GM23338 (cell line): ENCODE results near the gene LTBP4. TPM values are rescaled to one million over a fixed set of nuclear protein-coding genes. Genes with fewer than 3 reads are reported as not detected.

Experiments used
- ATAC-seq: fragments of 200-7000 bp; cut with Tn5 transposase; 3 replicates; pipeline ENCODE4 v1.9.1; 2020
- DNase-seq: peaks from one replicate; pipeline ENCODE4 v3.0.0-alpha.2; 2015; ENCODE audit warnings: low spot score
- H2AFZ ChIP-seq: fragments of 200-600 bp; sonication (generic); 2 replicates; pipeline ENCODE4 v1.8.0; 2016; ENCODE audit warnings: antibody characterized with exemption, mild to moderate bottlenecking, moderate library complexity
- H3F3A ChIP-seq: fragments of 200-600 bp; sonication (generic); replicated peaks from 2 replicates; pipeline ENCODE4 v1.8.0; 2017; ENCODE audit warnings: antibody characterized with exemption, mixed run types, low read depth
- H3K27ac ChIP-seq: fragments of 200-600 bp; sonication (generic); 2 replicates; pipeline ENCODE4 v1.6.1; 2016; ENCODE audit warnings: low read depth
- H3K27me3 ChIP-seq: fragments of 200-600 bp; sonication (generic); 2 replicates; pipeline ENCODE4 v1.8.0; 2016; ENCODE audit warnings: mild to moderate bottlenecking, mixed run types, moderate library complexity; ENCODE audit not compliant: insufficient read depth
- H3K36me3 ChIP-seq: fragments of 200-600 bp; sonication (generic); 2 replicates; pipeline ENCODE4 v1.8.0; 2016; ENCODE audit warnings: mild to moderate bottlenecking; ENCODE audit not compliant: insufficient read depth
- H3K4me1 ChIP-seq: fragments of 200-600 bp; sonication (generic); 2 replicates; pipeline ENCODE4 v1.8.0; 2016; ENCODE audit warnings: mild to moderate bottlenecking, moderate library complexity; ENCODE audit not compliant: insufficient read depth
- H3K4me2 ChIP-seq: fragments of 200-600 bp; sonication (generic); 2 replicates; pipeline ENCODE4 v1.7.1; 2017; ENCODE audit warnings: mixed run types
- H3K4me3 ChIP-seq: fragments of 200-600 bp; sonication (generic); 2 replicates; pipeline ENCODE4 v1.6.1; 2016; ENCODE audit warnings: mixed run types
- H3K79me2 ChIP-seq: fragments of 200-600 bp; sonication (generic); replicated peaks from 2 replicates; pipeline ENCODE4 v1.8.0; 2017; ENCODE audit warnings: mild to moderate bottlenecking; ENCODE audit not compliant: insufficient read depth
- H3K9me2 ChIP-seq: fragments of 200-600 bp; sonication (generic); 2 replicates; pipeline ENCODE4 v1.8.0; 2017; ENCODE audit not compliant: insufficient read depth
- H4K20me1 ChIP-seq: fragments of 200-600 bp; sonication (generic); replicated peaks from 2 replicates; pipeline ENCODE4 v1.8.0; 2017; ENCODE audit warnings: mild to moderate bottlenecking; ENCODE audit not compliant: insufficient read depth
- H3K27ac Mint-ChIP-seq: 2 replicates; pipeline ENCODE4 v1.8.0; 2020; ENCODE audit warnings: inconsistent platforms, mild to moderate bottlenecking, moderate library complexity, mixed read lengths
- H3K27me3 Mint-ChIP-seq: 3 replicates; pipeline ENCODE4 v1.8.0; 2022; ENCODE audit warnings: low read depth, mild to moderate bottlenecking, moderate library complexity, mixed read lengths, inconsistent platforms; ENCODE audit not compliant: insufficient read depth, poor library complexity
- H3K36me3 Mint-ChIP-seq: 3 replicates; pipeline ENCODE4 v1.8.0; 2021; ENCODE audit warnings: low read depth, mild to moderate bottlenecking, inconsistent platforms, moderate library complexity, mixed read lengths
- H3K4me1 Mint-ChIP-seq: 3 replicates; pipeline ENCODE4 v1.8.0; 2020; ENCODE audit warnings: mild to moderate bottlenecking, inconsistent platforms, mixed read lengths
- H3K4me3 Mint-ChIP-seq: 3 replicates; pipeline ENCODE4 v1.8.0; 2021; ENCODE audit warnings: moderate library complexity, mild to moderate bottlenecking, inconsistent platforms, mixed read lengths
- H3K9me3 Mint-ChIP-seq: 3 replicates; pipeline ENCODE4 v1.8.0; 2020; ENCODE audit warnings: moderate library complexity, mild to moderate bottlenecking, inconsistent platforms, mixed read lengths
- CREB1 ChIP-seq: fragments of 250-450 bp; sonication (Bioruptor Pico); IDR thresholded peaks from 2 replicates; pipeline ENCODE4 v1.5.0; 2020; ENCODE audit warnings: low read depth, mild to moderate bottlenecking, moderate library complexity
- EZH2 ChIP-seq: fragments of 200-600 bp; sonication (generic); IDR thresholded peaks from one replicate; pipeline ENCODE4 v1.8.0; 2017; ENCODE audit warnings: antibody characterized with exemption, mild to moderate bottlenecking, low read depth; ENCODE audit not compliant: unreplicated experiment
- EZH2phosphoT487 ChIP-seq: fragments of 200-600 bp; sonication (generic); IDR thresholded peaks from one replicate; pipeline ENCODE4 v1.8.1; 2018; ENCODE audit warnings: antibody characterized with exemption; ENCODE audit not compliant: unreplicated experiment
- JUNB ChIP-seq: IDR thresholded peaks from one replicate; pipeline ENCODE4 v1.6.1; 2016; ENCODE audit warnings: antibody characterized with exemption; ENCODE audit not compliant: unreplicated experiment
- NANOG ChIP-seq: IDR thresholded peaks from 2 replicates; pipeline ENCODE4 v1.6.1; 2016; ENCODE audit warnings: antibody characterized with exemption, borderline replicate concordance
- POLR2AphosphoS5 ChIP-seq: IDR thresholded peaks from 2 replicates; pipeline ENCODE4 v1.6.1; 2016; ENCODE audit warnings: antibody characterized with exemption, low read depth
- STAT1 ChIP-seq: IDR thresholded peaks from one replicate; pipeline ENCODE4 v1.6.1; 2016; ENCODE audit warnings: antibody characterized with exemption; ENCODE audit not compliant: unreplicated experiment
- ZNF114 ChIP-seq: fragments of 250-450 bp; sonication (Bioruptor Pico); IDR thresholded peaks from 2 replicates; pipeline ENCODE4 v1.5.0; 2020; ENCODE audit warnings: mild to moderate bottlenecking, moderate library complexity
- ZNF331 ChIP-seq: fragments of 250-450 bp; sonication (Bioruptor Pico); IDR thresholded peaks from 2 replicates; pipeline ENCODE4 v1.5.0; 2020; ENCODE audit warnings: low read depth, mild to moderate bottlenecking, moderate library complexity
- polyA plus RNA-seq: library from polyadenylated mRNA; unstranded; fragments of >200 nt; fragmentation: Nextera tagmentation; extraction: Ambion mirVana; gene quantifications from 2 replicates; pipeline ENCODE4 v1.2.1, GENCODE V29; 2016
- total RNA-seq: library from RNA; depleted of rRNA; stranded (reverse); fragments of >200 nt; shearing (Covaris generic); gene quantifications from 2 replicates; pipeline ENCODE4 v1.2.3, GENCODE V29; 2014
- TF ChIP-seq, protein P1 (sequence below): IDR thresholded peaks from 2 replicates; pipeline ENCODE4 v1.6.1; 2016; ENCODE audit warnings: antibody characterized with exemption
- TF ChIP-seq, protein P2 (sequence below): fragments of 250-450 bp; sonication (Bioruptor Pico); IDR thresholded peaks from 2 replicates; pipeline ENCODE4 v1.5.0; 2020; ENCODE audit warnings: mild to moderate bottlenecking, moderate library complexity
- TF ChIP-seq, protein P3 (sequence below), 2 experiments: fragments of 200-600 bp in 1 of 2; sonication (generic) in 1 of 2; conservative IDR thresholded peaks; 2 replicates each; pipeline versions ENCODE4 v1.5.1 to v1.6.1; 2016 to 2017; ENCODE audit warnings: antibody characterized with exemption in 2 of 2, low read depth in 2 of 2, mild to moderate bottlenecking in 2 of 2, moderate library complexity in 1 of 2
- TF ChIP-seq, protein P4 (sequence below): IDR thresholded peaks from one replicate; pipeline ENCODE4 v1.6.1; 2018; ENCODE audit warnings: antibody characterized with exemption; ENCODE audit not compliant: unreplicated experiment

The LTBP4 gene
- total and polyA plus RNA-seq, 2 experiments from 2014 or later, result 50.3 to 65.0 TPM

DNA sequence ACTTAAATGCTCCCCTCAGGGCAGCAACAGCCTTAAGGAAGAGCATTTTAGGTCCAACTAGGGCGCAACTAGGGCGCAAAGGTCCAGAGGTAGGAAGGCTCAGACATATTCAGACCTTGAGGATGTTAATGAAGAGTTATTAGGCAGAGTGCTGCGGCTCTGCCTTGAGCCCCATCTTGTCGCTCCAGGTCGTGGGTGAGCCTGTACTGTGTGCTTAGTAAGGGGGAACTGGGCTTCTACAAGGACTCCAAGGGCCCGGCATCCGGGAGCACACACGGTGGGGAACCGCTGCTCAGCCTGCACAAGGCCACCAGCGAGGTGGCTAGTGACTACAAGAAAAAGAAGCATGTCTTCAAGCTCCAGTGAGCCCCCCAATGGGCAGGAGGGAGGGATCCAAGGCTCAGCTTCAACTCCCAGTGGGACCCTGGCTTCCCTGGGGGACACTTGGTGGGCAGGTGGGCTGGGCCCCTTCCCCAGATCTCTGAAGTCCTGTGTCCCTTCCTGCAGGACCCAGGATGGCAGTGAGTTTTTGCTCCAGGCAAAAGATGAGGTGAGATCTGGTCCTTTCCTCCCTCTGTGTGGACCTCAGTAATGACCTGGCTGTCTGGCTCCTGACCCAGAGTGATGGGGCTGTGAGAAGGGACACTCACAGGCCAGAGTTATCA is 29.2 kb upstream of the LTBP4 start:
- Mint-ChIP-seq H3K4me1 (peaks cover 19% of the 10 kb centered on the region; the same call in 2 of the 3 replicates), H3K27me3 (peaks cover 39% of the 10 kb centered on the region), H3K36me3 (no peaks in the 10 kb centered on the region), H3K27ac (no peak overlapping the region), H3K4me3 (no peak overlapping the region), H3K9me3 (no peaks in the 10 kb centered on the region)
- Histone ChIP-seq H3K4me2 (no peak overlapping the region), H3K36me3 (no peaks in the 10 kb centered on the region), H2AFZ (no peak overlapping the region), H3K4me1 (no peaks in the 10 kb centered on the region; the same call in 1 of the 2 replicates), H4K20me1 (0 out of 2 replicates have a peak, but pooled peaks cover 4% of the 10 kb centered on the region), H3K79me2 (no peaks in the 10 kb centered on the region), H3K9me2 (peaks cover 9% of the 10 kb centered on the region), H3K4me3 (no peak overlapping the region), H3K27ac (no peak overlapping the region), H3K27me3 (peaks cover 34% of the 10 kb centered on the region), H3F3A (no peaks in the 10 kb centered on the region)
- ATAC-seq (no peak), DNase-seq (no peak)
- no peak for TF ChIP-seq POLR2AphosphoS5
- TF ChIP-seq, protein P1, sequence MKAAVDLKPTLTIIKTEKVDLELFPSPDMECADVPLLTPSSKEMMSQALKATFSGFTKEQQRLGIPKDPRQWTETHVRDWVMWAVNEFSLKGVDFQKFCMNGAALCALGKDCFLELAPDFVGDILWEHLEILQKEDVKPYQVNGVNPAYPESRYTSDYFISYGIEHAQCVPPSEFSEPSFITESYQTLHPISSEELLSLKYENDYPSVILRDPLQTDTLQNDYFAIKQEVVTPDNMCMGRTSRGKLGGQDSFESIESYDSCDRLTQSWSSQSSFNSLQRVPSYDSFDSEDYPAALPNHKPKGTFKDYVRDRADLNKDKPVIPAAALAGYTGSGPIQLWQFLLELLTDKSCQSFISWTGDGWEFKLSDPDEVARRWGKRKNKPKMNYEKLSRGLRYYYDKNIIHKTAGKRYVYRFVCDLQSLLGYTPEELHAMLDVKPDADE, result no peak
- TF ChIP-seq EZH2, result no peak
- TF ChIP-seq, protein P2, sequence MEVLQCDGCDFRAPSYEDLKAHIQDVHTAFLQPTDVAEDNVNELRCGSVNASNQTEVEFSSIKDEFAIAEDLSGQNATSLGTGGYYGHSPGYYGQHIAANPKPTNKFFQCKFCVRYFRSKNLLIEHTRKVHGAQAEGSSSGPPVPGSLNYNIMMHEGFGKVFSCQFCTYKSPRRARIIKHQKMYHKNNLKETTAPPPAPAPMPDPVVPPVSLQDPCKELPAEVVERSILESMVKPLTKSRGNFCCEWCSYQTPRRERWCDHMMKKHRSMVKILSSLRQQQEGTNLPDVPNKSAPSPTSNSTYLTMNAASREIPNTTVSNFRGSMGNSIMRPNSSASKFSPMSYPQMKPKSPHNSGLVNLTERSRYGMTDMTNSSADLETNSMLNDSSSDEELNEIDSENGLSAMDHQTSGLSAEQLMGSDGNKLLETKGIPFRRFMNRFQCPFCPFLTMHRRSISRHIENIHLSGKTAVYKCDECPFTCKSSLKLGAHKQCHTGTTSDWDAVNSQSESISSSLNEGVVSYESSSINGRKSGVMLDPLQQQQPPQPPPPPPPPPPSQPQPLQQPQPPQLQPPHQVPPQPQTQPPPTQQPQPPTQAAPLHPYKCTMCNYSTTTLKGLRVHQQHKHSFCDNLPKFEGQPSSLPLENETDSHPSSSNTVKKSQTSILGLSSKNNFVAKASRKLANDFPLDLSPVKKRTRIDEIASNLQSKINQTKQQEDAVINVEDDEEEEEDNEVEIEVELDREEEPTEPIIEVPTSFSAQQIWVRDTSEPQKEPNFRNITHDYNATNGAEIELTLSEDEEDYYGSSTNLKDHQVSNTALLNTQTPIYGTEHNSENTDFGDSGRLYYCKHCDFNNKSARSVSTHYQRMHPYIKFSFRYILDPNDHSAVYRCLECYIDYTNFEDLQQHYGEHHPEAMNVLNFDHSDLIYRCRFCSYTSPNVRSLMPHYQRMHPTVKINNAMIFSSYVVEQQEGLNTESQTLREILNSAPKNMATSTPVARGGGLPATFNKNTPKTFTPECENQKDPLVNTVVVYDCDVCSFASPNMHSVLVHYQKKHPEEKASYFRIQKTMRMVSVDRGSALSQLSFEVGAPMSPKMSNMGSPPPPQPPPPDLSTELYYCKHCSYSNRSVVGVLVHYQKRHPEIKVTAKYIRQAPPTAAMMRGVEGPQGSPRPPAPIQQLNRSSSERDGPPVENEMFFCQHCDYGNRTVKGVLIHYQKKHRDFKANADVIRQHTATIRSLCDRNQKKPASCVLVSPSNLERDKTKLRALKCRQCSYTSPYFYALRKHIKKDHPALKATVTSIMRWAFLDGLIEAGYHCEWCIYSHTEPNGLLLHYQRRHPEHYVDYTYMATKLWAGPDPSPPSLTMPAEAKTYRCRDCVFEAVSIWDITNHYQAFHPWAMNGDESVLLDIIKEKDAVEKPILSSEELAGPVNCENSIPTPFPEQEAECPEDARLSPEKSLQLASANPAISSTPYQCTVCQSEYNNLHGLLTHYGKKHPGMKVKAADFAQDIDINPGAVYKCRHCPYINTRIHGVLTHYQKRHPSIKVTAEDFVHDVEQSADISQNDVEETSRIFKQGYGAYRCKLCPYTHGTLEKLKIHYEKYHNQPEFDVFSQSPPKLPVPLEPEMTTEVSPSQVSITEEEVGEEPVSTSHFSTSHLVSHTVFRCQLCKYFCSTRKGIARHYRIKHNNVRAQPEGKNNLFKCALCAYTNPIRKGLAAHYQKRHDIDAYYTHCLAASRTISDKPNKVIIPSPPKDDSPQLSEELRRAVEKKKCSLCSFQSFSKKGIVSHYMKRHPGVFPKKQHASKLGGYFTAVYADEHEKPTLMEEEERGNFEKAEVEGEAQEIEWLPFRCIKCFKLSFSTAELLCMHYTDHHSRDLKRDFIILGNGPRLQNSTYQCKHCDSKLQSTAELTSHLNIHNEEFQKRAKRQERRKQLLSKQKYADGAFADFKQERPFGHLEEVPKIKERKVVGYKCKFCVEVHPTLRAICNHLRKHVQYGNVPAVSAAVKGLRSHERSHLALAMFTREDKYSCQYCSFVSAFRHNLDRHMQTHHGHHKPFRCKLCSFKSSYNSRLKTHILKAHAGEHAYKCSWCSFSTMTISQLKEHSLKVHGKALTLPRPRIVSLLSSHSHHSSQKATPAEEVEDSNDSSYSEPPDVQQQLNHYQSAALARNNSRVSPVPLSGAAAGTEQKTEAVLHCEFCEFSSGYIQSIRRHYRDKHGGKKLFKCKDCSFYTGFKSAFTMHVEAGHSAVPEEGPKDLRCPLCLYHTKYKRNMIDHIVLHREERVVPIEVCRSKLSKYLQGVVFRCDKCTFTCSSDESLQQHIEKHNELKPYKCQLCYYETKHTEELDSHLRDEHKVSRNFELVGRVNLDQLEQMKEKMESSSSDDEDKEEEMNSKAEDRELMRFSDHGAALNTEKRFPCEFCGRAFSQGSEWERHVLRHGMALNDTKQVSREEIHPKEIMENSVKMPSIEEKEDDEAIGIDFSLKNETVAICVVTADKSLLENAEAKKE (CRISPR knock-in tag), result no peak
- TF ChIP-seq JUNB, result no peak
- TF ChIP-seq ZNF331 (CRISPR knock-in tag), result no peak
- TF ChIP-seq, protein P3, sequence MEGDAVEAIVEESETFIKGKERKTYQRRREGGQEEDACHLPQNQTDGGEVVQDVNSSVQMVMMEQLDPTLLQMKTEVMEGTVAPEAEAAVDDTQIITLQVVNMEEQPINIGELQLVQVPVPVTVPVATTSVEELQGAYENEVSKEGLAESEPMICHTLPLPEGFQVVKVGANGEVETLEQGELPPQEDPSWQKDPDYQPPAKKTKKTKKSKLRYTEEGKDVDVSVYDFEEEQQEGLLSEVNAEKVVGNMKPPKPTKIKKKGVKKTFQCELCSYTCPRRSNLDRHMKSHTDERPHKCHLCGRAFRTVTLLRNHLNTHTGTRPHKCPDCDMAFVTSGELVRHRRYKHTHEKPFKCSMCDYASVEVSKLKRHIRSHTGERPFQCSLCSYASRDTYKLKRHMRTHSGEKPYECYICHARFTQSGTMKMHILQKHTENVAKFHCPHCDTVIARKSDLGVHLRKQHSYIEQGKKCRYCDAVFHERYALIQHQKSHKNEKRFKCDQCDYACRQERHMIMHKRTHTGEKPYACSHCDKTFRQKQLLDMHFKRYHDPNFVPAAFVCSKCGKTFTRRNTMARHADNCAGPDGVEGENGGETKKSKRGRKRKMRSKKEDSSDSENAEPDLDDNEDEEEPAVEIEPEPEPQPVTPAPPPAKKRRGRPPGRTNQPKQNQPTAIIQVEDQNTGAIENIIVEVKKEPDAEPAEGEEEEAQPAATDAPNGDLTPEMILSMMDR (conservative IDR thresholded peaks at IDR 0.05; ENCODE audit: low read depth in 2 of 2), result no peak
- no peak for TF ChIP-seq ZNF114 (CRISPR knock-in tag)
- no peak for TF ChIP-seq CREB1 (CRISPR knock-in tag)
- TF ChIP-seq, protein P4, sequence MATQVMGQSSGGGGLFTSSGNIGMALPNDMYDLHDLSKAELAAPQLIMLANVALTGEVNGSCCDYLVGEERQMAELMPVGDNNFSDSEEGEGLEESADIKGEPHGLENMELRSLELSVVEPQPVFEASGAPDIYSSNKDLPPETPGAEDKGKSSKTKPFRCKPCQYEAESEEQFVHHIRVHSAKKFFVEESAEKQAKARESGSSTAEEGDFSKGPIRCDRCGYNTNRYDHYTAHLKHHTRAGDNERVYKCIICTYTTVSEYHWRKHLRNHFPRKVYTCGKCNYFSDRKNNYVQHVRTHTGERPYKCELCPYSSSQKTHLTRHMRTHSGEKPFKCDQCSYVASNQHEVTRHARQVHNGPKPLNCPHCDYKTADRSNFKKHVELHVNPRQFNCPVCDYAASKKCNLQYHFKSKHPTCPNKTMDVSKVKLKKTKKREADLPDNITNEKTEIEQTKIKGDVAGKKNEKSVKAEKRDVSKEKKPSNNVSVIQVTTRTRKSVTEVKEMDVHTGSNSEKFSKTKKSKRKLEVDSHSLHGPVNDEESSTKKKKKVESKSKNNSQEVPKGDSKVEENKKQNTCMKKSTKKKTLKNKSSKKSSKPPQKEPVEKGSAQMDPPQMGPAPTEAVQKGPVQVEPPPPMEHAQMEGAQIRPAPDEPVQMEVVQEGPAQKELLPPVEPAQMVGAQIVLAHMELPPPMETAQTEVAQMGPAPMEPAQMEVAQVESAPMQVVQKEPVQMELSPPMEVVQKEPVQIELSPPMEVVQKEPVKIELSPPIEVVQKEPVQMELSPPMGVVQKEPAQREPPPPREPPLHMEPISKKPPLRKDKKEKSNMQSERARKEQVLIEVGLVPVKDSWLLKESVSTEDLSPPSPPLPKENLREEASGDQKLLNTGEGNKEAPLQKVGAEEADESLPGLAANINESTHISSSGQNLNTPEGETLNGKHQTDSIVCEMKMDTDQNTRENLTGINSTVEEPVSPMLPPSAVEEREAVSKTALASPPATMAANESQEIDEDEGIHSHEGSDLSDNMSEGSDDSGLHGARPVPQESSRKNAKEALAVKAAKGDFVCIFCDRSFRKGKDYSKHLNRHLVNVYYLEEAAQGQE, result no peak
- TF ChIP-seq EZH2phosphoT487, result no peak
- TF ChIP-seq NANOG, result no peak
- TF ChIP-seq STAT1, result no peak
